Activated CD8-positive, alpha-beta memory T cell treated with anti-CD3 and anti-CD28 coated beads, Interleukin-2, amount 50 U/mL, for 1 hour (primary cell): ENCODE measurements around the gene ACTRT3.
"Not testable (repeated sequence)": the region's sequence is repeated elsewhere in the genome, so short reads cannot be mapped to it uniquely, and the experiment has no call there.

Experiments used
- DNase-seq: peaks from one replicate; pipeline ENCODE4 v3.0.0-alpha.2; 2020; ENCODE audit errors: extremely low read depth

ACTRT3 gene

DNA sequence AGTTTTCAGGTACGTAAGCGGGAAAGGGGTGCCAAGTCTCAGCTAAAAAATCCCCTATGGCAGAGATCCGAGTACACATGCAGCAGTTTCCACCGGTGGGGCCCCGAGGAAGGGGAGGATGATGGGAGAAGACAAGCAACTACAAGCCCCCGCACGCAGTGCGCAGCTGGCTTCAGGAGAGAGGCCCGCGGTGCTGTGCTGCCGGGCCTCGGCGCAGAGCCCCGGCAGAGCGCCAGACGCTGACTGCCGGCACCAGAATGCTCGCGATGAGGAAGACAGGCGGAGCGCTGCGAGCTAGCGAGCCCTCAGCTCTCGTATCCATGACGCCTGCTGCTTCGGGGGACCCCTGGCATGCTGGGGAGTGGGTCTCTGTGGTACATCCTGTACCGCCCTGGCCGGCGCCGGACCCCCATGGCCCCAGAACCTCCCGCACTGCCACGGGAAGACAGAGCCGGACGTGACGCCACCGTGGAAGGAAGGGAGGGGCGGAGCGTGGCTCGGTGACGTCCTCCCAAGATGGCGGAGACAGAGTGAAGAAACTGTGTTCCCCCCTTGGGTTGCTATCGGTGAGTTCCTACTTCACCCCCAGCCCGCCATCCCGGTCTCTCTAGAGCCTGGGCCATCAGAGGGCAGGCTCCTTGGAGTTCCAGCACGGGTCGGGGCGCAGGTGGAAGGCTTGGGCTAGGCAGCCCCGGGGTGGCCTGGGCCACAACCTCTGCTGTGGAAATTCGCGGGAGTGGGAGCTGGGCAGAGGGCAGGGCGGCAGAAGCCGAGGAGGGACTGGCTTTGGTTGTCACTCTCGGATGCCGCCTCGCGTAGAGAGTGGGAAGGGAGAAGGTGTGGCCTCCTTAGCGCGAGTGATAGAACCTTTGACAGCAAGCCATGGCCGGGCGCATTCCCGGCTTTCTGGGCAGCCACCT is 3.8 kb upstream of the ACTRT3 start, which contains the start of gene MYNN:
Gene MYNN, plus strand, starts transcription at position 500 of the 920 bp plus-strand sequence. CDS start 900 bp downstream, outside the sequence.
- DNase-seq = peak; percentile 71

DNA sequence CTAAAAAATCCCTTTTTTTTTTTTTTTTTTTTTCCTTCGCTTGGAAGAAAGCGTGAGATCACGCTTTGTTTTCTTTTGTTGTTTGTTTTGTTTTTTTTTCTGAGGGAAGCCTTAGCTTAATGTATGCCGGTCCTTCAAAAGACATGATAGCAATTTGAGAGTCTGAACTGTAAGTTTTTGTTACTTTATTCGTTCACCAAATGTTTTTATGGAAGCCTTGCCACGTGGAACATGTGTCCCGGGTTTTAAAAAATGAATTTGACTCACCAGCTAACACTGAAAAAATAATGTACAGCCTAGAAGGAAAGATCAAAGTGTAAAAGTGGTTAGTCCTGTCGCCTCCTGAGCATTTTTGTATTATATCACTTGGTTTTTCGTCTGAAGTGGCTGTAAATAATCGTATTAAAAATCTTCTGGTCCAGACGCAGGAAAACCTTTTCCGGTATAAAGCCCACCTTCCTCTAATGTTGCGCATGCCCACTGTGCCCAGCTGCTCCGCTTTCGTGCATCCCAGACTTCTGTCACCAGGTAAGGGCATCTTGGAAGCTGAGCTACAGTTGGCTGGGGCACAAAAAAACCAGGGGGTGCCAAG is 3.0 kb upstream of the ACTRT3 start:
- peak; percentile 42 for DNase-seq

DNA sequence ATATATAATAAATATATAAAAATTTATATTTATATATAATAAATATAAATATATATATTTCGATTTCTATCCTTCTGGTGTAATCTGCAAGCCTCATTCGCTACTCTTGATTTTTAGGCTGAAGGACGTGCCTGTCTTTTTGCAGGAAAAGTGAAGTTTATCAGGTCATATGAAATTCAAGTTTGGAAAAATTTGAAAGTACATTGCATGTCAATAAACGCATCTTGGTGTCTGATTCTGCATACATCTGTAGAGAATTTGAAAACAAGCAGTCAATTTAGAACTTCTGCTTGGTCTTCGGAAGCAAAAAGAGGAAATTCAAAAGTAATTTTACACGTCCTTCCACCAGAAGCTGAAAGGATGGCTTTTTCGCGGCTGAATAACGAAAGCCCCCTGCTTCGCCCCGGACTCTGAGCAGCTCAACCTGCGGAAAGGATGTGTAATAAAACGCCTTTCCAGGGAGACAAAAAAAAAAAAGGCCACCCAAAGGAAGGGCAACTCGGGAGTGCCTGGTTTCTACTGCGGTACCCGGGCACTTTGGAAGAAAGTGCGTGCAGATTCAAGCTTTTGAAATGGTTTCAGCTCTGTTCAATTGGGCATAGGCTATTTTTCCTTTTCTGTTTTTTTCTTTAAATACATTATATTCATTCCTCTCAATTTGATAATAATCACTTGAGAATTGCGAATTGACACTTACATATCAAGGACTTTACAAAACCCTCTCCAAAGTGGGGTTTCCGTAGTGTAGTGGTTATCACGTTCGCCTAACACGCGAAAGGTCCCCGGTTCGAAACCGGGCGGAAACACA is 2.3 kb upstream of the ACTRT3 start:
- peak; percentile 35 for DNase-seq

DNA sequence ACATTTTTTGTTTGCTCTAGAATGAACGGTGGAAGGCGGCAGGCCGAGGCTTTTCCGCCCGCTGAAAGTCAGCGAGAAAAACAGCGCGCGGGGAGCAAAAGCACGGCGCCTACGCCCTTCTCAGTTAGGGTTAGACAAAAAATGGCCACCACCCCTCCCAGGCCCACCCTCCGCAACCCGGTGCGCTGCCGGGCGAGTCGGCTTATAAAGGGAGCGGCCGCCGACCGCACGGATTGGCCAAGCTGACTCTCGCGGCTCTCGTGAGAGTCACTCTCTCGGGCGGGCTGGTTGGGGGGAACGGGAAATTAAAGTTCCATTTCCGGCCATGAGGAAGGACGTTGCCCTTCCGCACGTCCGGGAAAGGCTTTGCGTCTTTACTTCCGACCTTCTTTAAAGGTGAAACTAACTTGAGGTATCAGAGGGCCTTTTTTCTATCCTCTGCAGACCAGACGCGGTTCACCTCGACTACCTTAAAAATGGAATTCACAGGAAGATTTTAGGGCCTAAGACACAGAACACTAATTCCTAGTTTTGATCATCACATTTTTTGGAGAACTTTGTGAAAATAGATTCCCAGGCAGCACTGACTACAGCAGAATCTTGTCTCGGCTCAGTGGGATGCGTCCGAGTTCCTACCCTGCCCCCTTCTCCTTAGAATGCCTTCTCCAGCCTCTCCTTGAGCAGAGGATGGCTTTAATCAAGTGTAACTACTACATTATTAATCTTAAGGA is 4.3 kb downstream of the ACTRT3 start, which contains the start of gene TERC:
Gene TERC, minus strand, starts transcription at position 179 of the 731 bp plus-strand sequence.
- peak; percentile 89 for DNase-seq

DNA sequence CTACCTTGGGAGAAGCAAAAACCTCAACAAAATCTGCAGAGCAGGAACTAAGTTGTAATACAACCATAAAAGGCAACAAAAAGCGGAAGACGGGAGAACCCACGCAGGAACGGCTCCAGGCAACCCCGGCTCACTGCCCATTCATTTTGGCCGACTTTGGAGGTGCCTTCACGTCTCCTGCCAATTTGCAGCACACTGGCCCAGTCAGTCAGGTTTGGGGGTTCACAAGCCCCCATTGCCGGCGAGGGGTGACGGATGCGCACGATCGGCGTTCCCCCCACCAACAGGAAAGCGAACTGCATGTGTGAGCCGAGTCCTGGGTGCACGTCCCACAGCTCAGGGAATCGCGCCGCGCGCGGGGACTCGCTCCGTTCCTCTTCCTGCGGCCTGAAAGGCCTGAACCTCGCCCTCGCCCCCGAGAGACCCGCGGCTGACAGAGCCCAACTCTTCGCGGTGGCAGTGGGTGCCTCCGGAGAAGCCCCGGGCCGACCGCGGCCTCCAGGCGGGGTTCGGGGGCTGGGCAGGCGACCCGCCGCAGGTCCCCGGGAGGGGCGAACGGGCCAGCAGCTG is 5.0 kb downstream of the ACTRT3 start:
- peak; percentile 21 for DNase-seq

DNA sequence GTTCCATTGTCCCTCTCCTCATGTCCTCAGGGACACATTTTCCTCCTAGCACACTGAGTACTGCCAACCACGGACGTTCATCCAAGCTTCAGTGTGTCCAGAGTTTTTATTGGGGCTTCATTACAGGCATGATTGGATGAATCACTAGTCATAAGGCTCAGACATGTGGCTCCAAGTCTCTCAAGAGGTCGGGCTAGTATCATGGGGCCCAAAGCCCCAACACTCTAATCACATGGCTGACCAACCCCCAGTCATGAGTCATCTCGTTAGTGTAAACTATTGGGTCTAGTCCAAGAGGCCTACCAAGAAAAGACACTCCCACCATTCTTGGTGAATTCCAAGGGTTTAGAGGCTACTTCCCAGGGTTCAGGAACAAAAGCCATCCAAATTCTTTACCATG is 8.9 kb downstream of the ACTRT3 start:
- DNase-seq = no peak

DNA sequence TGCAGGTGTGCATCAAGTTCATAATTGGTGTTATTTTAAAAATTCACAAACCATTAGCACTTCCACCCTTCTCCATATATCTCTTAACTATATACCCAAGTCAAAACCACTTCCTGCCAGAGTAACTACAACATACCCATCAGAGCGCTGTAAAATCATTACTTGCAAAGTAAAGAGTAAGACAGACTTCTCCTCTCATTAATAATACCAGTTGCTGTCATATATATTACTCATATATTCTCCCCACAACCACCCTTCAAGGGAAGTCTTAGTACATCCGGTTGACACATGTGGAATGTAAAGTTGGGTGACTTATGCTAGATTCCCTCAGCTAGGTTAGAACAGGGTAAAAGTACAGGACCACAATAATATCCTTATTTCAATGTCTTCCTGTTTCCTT is 10.1 kb downstream of the ACTRT3 start:
- DNase-seq = no peak

DNA sequence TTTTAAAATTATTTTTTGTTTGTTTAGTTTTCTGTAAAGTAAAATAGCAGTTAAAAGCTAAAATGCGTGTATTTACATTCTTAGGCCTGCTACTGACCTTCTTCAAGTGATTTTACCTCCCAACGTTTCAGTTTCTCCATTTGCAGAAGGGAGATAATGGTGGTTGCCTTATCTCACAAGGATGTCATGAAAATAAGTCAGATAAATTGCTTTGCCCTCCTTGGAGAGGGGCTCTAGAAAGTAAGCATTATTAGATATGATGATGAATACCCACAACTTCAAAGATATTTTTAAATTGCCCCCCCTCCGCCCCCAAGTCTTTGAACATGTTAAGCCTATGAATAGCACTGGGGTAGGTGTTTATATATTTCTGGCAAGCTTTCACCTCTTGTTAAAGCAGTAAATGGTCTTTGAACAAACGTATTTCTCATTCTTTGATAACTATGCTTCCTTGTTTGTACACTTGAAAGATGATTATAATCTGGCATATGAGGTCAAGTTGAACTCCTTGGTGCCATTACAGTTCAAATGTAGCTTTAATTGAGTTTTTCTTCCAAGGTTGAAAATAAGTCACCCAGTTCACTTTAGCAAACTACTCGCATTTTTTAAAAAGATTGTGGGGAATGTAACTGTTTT is 10.9 kb downstream of the ACTRT3 start:
- no peak for DNase-seq

DNA sequence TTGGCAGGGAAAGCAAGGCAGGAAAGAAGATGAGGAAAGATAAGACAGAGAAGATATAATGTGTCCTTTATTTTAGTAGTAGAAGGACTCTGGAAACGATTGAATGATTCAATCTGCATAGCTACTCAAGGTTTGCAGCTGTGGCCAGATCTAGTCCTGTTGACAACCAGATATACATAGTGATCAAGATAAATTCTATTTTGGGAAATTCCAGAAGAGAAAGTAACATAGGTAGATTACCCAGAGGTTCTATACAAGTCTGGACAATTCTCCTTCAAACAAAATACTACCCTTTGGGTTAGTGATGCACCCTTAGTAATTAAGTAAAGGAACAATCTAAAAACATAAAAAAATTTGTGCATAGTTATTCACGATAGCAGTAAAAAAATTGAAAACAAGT is 13.9 kb downstream of the ACTRT3 start:
- DNase-seq = no peak

DNA sequence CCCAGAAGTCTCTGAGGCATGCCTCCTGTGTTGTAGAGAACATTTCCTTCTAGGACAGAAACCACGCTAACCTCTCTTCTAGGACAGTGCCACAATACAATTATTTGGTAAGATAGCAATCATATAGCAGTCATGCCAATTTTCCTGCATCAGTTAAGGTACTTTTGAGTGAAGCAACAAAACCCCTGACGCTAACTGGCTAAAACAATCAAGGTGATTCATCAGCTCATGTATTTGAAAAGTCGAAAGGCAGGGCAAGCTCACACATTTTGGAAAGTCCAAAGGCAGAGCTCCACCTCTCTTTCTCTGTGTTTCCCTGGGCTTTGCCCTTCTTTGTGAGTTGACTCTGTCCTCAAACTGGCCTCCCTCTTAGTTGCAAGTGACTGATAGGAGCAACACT is 14.7 kb downstream of the ACTRT3 start:
- DNase-seq = no peak

DNA sequence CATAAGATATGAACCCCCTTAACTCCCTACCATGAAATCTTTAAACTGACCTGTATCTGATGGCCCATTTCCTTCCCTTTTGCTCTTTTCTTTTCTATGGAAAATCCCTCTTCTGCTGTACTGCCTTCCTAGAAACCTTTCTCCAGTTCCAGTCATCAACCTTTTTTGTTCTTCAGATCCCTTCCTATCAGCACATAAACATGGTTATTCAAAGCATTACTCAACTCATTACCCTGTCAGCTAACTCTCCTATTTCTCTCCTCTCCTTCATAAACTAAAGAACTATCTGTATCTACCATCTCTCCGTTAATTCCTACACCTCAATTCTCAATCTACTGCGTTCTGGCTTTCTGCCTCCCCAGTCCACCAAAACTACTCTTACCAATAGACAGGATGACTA is 17.5 kb downstream of the ACTRT3 start:
- DNase-seq = no peak

DNA sequence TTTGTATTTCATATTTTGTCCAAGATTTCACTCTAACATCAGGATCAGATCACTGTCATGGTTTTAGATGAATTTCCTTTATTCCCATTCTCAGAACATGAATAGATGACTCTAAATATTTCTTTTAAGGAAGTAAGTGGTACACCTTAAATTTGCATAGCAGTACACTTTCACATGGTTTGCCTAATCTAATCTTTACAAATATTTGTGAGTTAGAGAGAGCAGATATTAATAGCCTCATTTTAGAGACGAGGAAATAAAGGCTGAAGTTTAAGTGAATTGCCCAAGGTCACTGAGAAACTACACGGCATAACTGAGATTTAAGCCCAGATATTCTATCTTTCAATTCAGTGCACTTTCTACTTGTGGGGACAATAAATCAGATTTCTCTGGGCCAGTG is 18.7 kb downstream of the ACTRT3 start:
- no peak for DNase-seq

DNA sequence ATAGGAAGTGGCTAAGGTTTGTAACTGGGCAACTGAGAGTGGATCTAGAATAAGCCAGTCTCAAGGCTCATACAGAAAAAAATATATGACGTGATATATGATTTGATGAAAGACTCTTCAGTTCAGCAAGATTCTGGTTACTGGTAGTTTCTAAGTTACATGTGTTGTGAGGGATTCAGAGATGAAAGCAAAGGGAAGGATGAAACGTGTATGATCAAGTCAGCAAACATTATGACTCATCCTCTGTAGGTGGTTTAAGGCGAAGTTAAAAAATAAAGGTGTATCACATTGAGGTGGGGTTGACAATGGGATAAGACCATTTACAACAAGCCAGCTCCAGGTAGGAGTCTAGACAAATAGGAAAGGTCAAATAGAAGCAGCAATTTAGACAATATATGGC is 20.7 kb downstream of the ACTRT3 start:
- no peak for DNase-seq

DNA sequence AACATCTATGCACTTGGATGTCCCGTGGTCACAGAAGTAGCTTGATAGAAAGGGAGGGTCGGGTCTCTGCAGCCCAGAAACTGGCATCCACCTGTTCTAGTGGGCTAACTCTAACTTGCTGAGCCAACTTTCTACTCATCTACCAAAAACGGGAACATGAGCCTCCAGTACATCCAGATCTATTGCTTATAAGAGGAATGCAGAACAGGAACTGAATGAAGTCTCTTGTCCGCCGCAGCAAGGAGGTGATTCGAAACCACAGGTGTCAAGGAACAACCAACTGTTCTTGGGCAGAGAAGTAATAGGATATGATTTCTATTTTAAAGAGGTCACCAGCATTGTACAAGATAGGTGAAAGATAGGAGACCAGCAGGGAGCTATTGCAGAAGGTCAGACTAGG is 22.4 kb downstream of the ACTRT3 start:
- no peak for DNase-seq

DNA sequence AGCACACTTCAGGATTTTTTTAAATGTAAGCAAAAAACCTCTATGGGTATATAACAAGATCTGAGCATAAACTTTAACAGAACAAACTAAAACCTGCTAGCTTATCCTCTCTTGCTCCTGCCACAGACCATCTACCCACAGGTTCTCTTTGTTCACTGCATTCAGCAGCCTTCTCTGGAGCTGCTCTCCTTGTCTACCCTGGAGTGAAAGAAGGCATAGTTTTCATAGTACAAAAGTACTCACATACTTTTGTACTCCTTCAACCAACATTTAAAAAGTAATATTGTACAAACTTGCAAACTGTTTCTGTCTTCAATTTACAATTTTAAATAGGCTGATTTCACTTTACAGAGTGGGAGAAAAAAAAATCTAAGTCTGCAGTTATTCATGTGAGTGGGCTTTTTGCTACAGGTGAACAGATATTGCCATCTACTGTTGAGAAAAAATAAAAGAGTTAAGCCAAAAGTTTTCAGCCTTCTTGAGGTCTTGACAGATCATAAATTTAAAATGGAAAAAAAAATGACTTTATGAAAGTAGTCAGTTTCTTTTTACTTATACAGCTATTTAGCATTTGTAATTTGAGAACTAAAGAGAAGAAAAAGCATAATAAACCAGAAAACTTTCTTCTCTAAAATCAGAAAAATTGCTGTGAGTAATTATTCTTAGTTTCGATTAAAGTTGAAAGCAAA is 24.9 kb downstream of the ACTRT3 start:
- no peak for DNase-seq

DNA sequence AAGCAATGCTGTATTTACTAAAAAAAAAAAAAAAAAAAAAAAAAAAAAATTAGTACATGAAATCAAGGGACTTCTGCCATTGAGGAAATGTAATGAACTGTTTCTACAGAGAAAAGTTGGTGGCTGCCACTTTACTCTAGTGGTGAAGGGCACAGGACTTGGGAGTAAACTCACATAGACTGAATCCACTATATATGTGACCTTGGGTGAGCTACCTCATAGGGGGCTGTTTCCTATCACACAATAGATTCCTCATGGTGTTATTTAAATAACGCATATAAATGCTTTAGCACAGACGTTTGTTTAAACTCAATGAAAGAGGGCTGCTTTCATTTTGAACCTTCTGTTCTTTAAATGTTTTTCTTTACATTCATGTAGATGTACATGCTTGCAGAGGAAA is 30.3 kb downstream of the ACTRT3 start:
- DNase-seq = no peak

DNA sequence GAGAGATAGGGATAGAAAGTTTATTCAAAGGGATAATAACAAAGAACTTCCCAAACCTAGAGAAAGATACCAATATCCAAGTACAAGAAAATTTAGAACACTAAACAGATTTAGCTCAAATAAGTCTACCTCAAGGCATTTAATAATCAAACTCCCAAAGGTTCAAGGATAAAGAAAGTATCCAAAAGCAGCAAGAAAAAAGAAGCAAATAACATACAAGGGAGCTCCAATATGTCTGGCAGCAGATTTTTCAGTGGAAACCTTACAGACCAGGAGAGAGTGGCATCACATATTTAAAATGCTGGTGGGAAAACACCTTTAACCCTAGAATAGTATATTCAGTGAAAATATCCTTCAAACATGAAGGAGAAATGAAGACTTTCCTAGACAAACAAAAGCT is 37.5 kb downstream of the ACTRT3 start:
- not testable (repeated sequence) for DNase-seq

DNA sequence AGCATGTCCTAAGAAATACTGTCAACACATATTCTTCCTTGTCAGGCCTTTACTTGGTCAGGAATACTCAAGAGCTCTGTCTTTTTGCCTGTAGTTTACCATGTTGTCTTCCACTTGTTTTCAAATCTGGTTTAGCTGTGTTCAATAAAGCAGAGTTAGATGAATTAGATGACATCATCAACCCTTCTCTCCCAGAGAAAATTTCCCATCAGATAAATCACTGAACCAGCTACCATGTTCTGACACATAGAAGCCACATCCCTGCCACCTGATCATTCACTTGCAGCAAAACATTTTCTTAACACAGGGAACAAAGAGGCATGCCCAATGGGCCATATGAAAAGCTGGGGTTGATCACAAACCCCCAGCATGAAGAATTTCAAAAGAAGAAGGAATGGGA is 46.6 kb downstream of the ACTRT3 start:
- DNase-seq = no peak

DNA sequence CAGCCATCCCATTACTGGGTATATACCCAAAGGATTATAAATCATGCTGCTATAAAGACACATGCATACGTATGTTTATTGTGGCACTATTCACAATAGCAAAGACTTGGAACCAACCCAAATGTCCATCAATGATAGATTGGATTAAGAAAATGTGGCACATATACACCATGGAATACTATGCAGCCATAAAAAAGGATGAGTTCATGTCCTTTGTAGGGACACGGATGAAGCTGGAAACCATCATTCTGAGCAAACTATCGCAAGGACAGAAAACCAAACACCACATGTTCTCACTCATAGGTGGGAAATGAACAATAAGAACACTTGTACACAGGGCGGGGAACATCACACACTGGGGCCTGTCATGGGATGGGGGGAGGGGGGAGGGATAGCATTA is 50.9 kb downstream of the ACTRT3 start:
- not testable (repeated sequence) for DNase-seq
